ENCODE measurements around the gene ELAVL2. TPM values are rescaled to one million over a fixed set of nuclear protein-coding genes. Genes with fewer than 3 reads are reported as not detected.

ELAVL2 gene
- total RNA-seq, 1 experiment from 2014 or later, result 16.8 TPM

- H3K36me3 Mint-ChIP-seq (ENCODE audit: insufficient read depth in 1 of 3, low read depth in 3 of 3), result no peaks in the 10 kb centered on the region
- no peak overlapping the region for H3K56ac ChIP-seq (ENCODE audit: insufficient read length, low read depth, low read length)
- no peak overlapping the region for H3K27ac ChIP-seq (ENCODE audit: insufficient read length, low read depth, low read length)
- no peaks in the 10 kb centered on the region for H3K9me3 Mint-ChIP-seq
- H3K27ac Mint-ChIP-seq, result peak overlapping the region in 1 of 3 experiments; percentile 3; a peak in 1 of 7 replicates
- H3K4me1 Mint-ChIP-seq, result peaks cover 25 to 38% of the 10 kb centered on the region in 2 experiments
- H2BK5ac ChIP-seq (ENCODE audit: insufficient read length, low read length), result no peak overlapping the region
- peaks cover 44% of the 10 kb centered on the region; the same call in 1 of the 2 replicates for H3K79me2 ChIP-seq (ENCODE audit: insufficient read depth, low read length)
- TF ChIP-seq, protein P1, sequence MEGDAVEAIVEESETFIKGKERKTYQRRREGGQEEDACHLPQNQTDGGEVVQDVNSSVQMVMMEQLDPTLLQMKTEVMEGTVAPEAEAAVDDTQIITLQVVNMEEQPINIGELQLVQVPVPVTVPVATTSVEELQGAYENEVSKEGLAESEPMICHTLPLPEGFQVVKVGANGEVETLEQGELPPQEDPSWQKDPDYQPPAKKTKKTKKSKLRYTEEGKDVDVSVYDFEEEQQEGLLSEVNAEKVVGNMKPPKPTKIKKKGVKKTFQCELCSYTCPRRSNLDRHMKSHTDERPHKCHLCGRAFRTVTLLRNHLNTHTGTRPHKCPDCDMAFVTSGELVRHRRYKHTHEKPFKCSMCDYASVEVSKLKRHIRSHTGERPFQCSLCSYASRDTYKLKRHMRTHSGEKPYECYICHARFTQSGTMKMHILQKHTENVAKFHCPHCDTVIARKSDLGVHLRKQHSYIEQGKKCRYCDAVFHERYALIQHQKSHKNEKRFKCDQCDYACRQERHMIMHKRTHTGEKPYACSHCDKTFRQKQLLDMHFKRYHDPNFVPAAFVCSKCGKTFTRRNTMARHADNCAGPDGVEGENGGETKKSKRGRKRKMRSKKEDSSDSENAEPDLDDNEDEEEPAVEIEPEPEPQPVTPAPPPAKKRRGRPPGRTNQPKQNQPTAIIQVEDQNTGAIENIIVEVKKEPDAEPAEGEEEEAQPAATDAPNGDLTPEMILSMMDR (conservative IDR thresholded peaks at IDR 0.05), result no peak
- no peak for DNase-seq
- H4K8ac ChIP-seq (replicated peaks; ENCODE audit: insufficient read length, low read depth, low read length), result no peak overlapping the region
- H4K91ac ChIP-seq (ENCODE audit: insufficient read length, low read depth, low read length), result no peak overlapping the region
- H3K4me1 ChIP-seq (ENCODE audit: insufficient read depth, low read length), result peaks cover 15% of the 10 kb centered on the region; the same call in 1 of the 2 replicates
- no peaks in the 10 kb centered on the region for H3K23me2 ChIP-seq (ENCODE audit: insufficient read length, low read depth, low read length, poor library complexity, severe bottlenecking)
- H3K18ac ChIP-seq (ENCODE audit: insufficient read length, low read depth, low read length), result no peak overlapping the region
- no peak overlapping the region for H3K9ac ChIP-seq (ENCODE audit: extremely low read depth, insufficient read length, low read length)
- H3K79me1 ChIP-seq (ENCODE audit: insufficient read depth, low read depth, low read length, poor library complexity, severe bottlenecking), result no peaks in the 10 kb centered on the region
- H4K20me1 ChIP-seq (ENCODE audit: control insufficient read depth, insufficient read depth, insufficient read length), result no peaks in the 10 kb centered on the region
- no peak overlapping the region for H3K23ac ChIP-seq (ENCODE audit: insufficient read length, low read depth, low read length)
- H3K14ac ChIP-seq (ENCODE audit: insufficient read depth, low read length), result no peak overlapping the region
- no peak overlapping the region for H4K5ac ChIP-seq (ENCODE audit: insufficient read length, low read depth, low read length)
- no peak overlapping the region for H2AFZ ChIP-seq (ENCODE audit: low read length)
- no peak overlapping the region for H3K4ac ChIP-seq (ENCODE audit: low read depth, low read length)
- no peak overlapping the region for H3K4me2 ChIP-seq (ENCODE audit: insufficient read depth, insufficient read length, low read length)
- no peaks in the 10 kb centered on the region for H3K27me3 Mint-ChIP-seq (ENCODE audit: low read depth)
- WGBS (ENCODE audit: extremely low coverage, insufficient read length, low lambda C conversion rate), result no CpG with 5 or more reads among the region's 9 CpGs
- no peak overlapping the region for H2BK15ac ChIP-seq (ENCODE audit: low read depth, low read length)
- no peak overlapping the region for H2BK20ac ChIP-seq (ENCODE audit: low read depth, low read length, poor library complexity, severe bottlenecking)
- no peaks in the 10 kb centered on the region for H3K9me3 ChIP-seq (ENCODE audit: control insufficient read depth, low read depth, low read length)
- H2BK12ac ChIP-seq (ENCODE audit: insufficient read length, low read depth, low read length), result no peak overlapping the region
- no peak overlapping the region for H3K4me3 Mint-ChIP-seq
- H3K27me3 ChIP-seq (ENCODE audit: insufficient read depth, low read length), result no peaks in the 10 kb centered on the region
- H2BK120ac ChIP-seq (ENCODE audit: low read depth, low read length, poor library complexity, severe bottlenecking), result no peak overlapping the region
- H3T11ph ChIP-seq (ENCODE audit: low read length), result no peak overlapping the region
- no peak overlapping the region for H2AK5ac ChIP-seq (ENCODE audit: insufficient read length, low read length)
Observed at GRCh38 chr9:23790351-23791260, 35.4 kb downstream of the ELAVL2 start.
